ENCODE data around the gene MRRF.

The MRRF gene

DNA sequence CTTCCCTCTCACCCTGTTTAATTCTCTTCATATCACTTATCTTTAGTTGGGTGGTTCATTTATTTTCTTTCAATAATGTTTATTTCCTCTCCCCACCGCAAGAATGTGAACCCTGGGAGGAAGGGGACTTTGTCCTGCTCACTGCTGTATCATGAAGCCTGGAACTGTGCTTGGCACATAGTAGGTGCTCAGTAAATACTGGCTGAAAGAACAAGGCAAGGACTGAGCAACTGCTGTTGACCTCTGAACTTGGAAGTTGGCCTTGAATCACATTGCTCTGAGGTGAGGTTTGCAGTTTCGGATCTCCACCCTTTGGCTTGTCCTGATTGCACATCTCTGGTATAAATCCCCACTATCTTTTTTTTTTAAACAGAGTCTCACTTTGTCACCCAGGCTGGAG is 84.1 kb downstream of the MRRF start:
- Histone ChIP-seq H3K27ac (ENCODE audit: insufficient read depth in 1 of 2, low read depth in 1 of 2, low read length in 2 of 2, poor library complexity in 1 of 2, severe bottlenecking in 2 of 2) (no peak overlapping the region), H3K9me3 (ENCODE audit: control extremely low read depth in 1 of 5, control insufficient read depth in 4 of 5, insufficient read depth in 2 of 5, low read depth in 1 of 5, low read length in 4 of 5) (peaks cover 0 to 9% (median 3%) of the 10 kb centered on the region in 5 experiments), H3K4me3 (ENCODE audit: control insufficient read depth in 1 of 7, extremely low read depth in 1 of 7, insufficient read depth in 4 of 7, low read depth in 2 of 7, low read length in 6 of 7) (no peak overlapping the region), H3K36me3 (ENCODE audit: control insufficient read depth in 4 of 4, insufficient read depth in 4 of 4, low read length in 3 of 4) (no peaks in the 10 kb centered on the region), H3K27me3 (replicated peaks in 2 of 5; ENCODE audit: control insufficient read depth in 4 of 5, insufficient read depth in 5 of 5, low read length in 4 of 5) (no peaks in the 10 kb centered on the region), H3K4me1 (ENCODE audit: control extremely low read depth in 1 of 4, control insufficient read depth in 4 of 4, insufficient read depth in 4 of 4, low read length in 3 of 4) (peaks cover 0 to 28% (median 18%) of the 10 kb centered on the region in 4 experiments)
- ChIA-PET POLR2A (no interaction called here), CTCF (interaction anchor here (1.0 to 14.5 kb wide), 7 partner anchors 9 to 460 kb away, joined by 3 to 277 read pairs (median 10); no protein-coding TSS in a partner anchor)
- WGBS (ENCODE audit: insufficient coverage) = no CpG with 5 or more reads among the region's 2 CpGs
- no peak for DNase-seq

DNA sequence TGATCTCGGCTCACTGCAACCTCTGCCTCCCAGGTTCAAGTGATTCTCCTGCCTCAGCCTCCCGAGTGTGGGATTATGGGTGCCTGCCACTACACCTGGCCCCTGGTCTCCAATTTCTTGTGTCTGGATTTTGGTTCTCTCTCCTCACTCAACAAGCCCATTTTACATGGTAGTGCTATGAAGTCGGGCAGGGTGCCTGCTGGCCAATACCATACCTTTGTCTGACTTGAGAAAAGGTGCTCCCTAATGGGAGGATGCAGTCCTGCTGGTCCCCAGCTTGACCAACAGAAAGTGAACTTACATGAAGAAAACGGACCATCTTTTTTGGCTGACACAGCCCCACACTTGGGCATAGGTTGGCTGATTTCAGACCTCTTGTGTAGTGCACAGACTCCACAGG is 84.5 kb downstream of the MRRF start:
- Histone ChIP-seq H3K27me3 (replicated peaks in 2 of 5; ENCODE audit: control insufficient read depth in 4 of 5, insufficient read depth in 5 of 5, low read length in 4 of 5) (no peaks in the 10 kb centered on the region), H3K4me1 (ENCODE audit: control extremely low read depth in 1 of 4, control insufficient read depth in 4 of 4, insufficient read depth in 4 of 4, low read length in 3 of 4) (peaks cover 0 to 28% (median 19%) of the 10 kb centered on the region in 4 experiments), H3K36me3 (ENCODE audit: control insufficient read depth in 4 of 4, insufficient read depth in 4 of 4, low read length in 3 of 4) (no peaks in the 10 kb centered on the region), H3K9me3 (ENCODE audit: control extremely low read depth in 1 of 5, control insufficient read depth in 4 of 5, insufficient read depth in 2 of 5, low read depth in 1 of 5, low read length in 4 of 5) (peaks cover 0 to 9% (median 3%) of the 10 kb centered on the region in 5 experiments), H3K4me3 (ENCODE audit: control insufficient read depth in 1 of 7, extremely low read depth in 1 of 7, insufficient read depth in 4 of 7, low read depth in 2 of 7, low read length in 6 of 7) (no peak overlapping the region), H3K27ac (ENCODE audit: insufficient read depth in 1 of 2, low read depth in 1 of 2, low read length in 2 of 2, poor library complexity in 1 of 2, severe bottlenecking in 2 of 2) (no peak overlapping the region)
- ChIA-PET POLR2A (no interaction called here), CTCF (interaction anchor here (0.8 to 14.5 kb wide), 17 partner anchors 9 to 460 kb away, joined by 3 to 277 read pairs (median 5); partner anchors contain the start of genes MRRF and RBM18)
- no peak for DNase-seq
- 96% methylated on average over 3 of the region's 4 CpGs for WGBS (ENCODE audit: insufficient coverage)

DNA sequence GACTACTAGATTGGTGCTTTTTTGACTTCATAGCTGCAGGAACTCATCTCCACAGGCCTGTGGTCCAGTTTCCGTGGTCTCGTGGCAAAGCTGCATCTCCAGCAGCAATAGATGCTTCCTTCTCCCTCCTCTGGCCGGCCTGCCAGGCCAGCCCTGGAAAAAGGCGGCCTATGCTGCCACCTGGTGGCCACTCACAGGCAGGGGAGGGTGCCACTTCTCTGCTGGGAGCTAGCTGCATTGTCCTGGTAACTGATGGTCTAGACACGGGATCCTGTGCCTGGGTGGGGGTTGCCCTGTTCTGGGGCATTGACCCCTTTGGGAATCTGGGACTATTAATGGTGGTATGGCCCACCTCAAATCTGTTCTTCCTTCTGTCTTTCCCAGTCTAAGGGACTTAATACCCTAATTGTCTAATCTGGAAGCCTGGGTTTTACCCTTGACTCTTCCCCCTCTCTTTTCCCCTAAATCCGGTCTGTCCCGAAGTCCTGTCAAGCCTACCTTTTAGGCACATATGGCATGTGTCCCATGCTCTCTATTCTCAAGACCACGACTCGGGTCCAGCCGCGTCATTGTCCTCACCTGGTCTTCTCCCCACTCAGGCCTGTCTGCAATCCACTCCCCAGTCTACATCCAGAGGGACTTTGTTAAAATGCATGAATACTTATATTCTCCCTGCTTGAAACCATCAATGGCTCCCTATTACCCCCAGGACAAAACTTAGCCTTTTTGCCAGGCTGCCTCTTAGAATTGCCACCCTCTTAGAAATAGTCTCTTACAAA is 86.1 kb downstream of the MRRF start:
- WGBS (ENCODE audit: insufficient coverage) = 44% methylated on average over 11 of the region's 11 CpGs
- CTCF ChIA-PET = interaction anchor here (0.6 to 14.5 kb wide), 41 partner anchors 11 to 547 kb away, joined by 3 to 277 read pairs (median 4); partner anchors contain the start of genes MRRF and RBM18
- no peaks in the 10 kb centered on the region for H3K27me3 ChIP-seq (replicated peaks in 2 of 5; ENCODE audit: control insufficient read depth in 4 of 5, insufficient read depth in 5 of 5, low read length in 4 of 5)
- peaks cover 0 to 41% (median 30%) of the 10 kb centered on the region in 4 experiments for H3K4me1 ChIP-seq (ENCODE audit: control extremely low read depth in 1 of 4, control insufficient read depth in 4 of 4, insufficient read depth in 4 of 4, low read length in 3 of 4)
- peak; percentile 71 to 84 (median 82) for DNase-seq
- H3K4me3 ChIP-seq (ENCODE audit: control insufficient read depth in 1 of 7, extremely low read depth in 1 of 7, insufficient read depth in 4 of 7, low read depth in 2 of 7, low read length in 6 of 7) = no peak overlapping the region
- POLR2A ChIA-PET = interaction anchor here (0.8 kb wide), 1 partner anchor 228 kb away, joined by 3 read pairs; no protein-coding TSS in a partner anchor
- H3K27ac ChIP-seq (ENCODE audit: insufficient read depth in 1 of 2, low read depth in 1 of 2, low read length in 2 of 2, poor library complexity in 1 of 2, severe bottlenecking in 2 of 2) = no peak overlapping the region
- no peaks in the 10 kb centered on the region for H3K36me3 ChIP-seq (ENCODE audit: control insufficient read depth in 4 of 4, insufficient read depth in 4 of 4, low read length in 3 of 4)
- peaks cover 0 to 9% (median 3%) of the 10 kb centered on the region in 5 experiments for H3K9me3 ChIP-seq (ENCODE audit: control extremely low read depth in 1 of 5, control insufficient read depth in 4 of 5, insufficient read depth in 2 of 5, low read depth in 1 of 5, low read length in 4 of 5)

DNA sequence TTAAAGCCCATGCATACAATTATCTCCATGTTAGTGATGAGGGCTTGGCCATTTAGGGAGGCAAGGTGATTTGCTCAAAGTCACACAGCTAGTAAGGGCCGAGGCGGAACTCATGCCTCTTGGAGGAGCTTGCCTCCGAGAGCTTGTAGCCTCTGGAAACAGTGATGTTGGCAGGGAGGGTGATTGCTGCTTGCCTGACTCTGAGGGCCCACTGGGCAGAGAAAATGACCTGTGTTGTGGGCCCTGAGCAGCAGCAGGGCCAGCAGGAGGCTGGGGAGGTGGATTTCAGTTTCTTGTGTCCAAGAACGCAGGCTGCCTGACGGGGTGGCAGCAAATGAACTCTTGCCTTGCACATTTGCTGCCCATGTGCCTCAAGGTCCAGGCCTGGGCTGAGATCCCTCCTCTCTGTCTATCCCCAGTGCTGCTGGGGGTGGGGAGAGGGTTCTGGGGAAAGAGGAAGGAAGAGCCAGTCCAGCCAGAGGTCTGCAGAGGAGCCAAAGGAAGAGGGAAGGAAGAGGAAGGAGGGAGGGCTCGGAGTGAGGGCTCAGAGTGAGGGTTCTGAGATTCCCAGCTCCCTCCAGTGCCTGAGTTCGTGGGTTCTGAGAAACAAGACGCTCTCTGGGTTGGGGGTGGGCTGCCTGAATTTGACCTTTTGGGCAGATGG is 90.0 kb downstream of the MRRF start:
- 71% methylated on average over 5 of the region's 8 CpGs for WGBS (ENCODE audit: insufficient coverage)
- Histone ChIP-seq H3K36me3 (ENCODE audit: control insufficient read depth in 4 of 4, insufficient read depth in 4 of 4, low read length in 3 of 4) (no peaks in the 10 kb centered on the region), H3K4me1 (ENCODE audit: control extremely low read depth in 1 of 4, control insufficient read depth in 4 of 4, insufficient read depth in 4 of 4, low read length in 3 of 4) (peaks cover 0 to 17% (median 12%) of the 10 kb centered on the region in 4 experiments), H3K27me3 (replicated peaks in 2 of 5; ENCODE audit: control insufficient read depth in 4 of 5, insufficient read depth in 5 of 5, low read length in 4 of 5) (no peaks in the 10 kb centered on the region), H3K4me3 (ENCODE audit: control insufficient read depth in 1 of 7, extremely low read depth in 1 of 7, insufficient read depth in 4 of 7, low read depth in 2 of 7, low read length in 6 of 7) (no peak overlapping the region), H3K27ac (ENCODE audit: insufficient read depth in 1 of 2, low read depth in 1 of 2, low read length in 2 of 2, poor library complexity in 1 of 2, severe bottlenecking in 2 of 2) (no peak overlapping the region), H3K9me3 (ENCODE audit: control extremely low read depth in 1 of 5, control insufficient read depth in 4 of 5, insufficient read depth in 2 of 5, low read depth in 1 of 5, low read length in 4 of 5) (peaks cover 0 to 9% (median 3%) of the 10 kb centered on the region in 5 experiments)
- ChIA-PET POLR2A (no interaction called here), CTCF (interaction anchor here (0.9 to 14.5 kb wide), 9 partner anchors 11 to 255 kb away, joined by 3 to 277 read pairs (median 4); partner anchors contain the start of gene PTGS1)
- DNase-seq = no peak

DNA sequence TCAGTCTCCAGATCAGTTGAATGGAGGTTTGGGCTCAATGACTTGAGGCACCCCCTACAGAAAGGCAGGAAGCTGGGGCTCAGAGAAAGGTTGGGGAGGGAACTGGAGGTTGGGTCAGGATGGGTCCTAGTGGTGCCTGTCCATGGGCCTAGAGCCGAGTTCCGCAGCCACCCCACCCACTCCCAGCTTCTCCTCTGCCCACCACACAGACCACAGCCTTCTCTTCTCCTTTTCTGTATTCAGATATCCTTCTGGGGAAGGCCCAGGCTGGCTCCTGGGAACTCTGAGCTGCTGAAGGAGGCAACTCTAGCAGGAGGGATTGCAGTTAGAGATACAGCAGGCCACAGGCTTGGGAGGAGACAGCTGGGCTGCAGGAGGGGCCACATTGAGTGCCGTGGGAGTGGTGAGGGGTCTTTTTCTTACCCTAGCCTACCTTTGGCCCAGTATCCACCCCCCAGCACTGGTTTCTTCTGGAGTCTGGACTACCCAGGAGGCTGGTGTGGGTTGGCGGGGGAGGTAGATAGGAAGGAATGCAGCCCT is 90.7 kb downstream of the MRRF start:
- H3K9me3 ChIP-seq (ENCODE audit: control extremely low read depth in 1 of 5, control insufficient read depth in 4 of 5, insufficient read depth in 2 of 5, low read depth in 1 of 5, low read length in 4 of 5) = peaks cover 0 to 9% (median 3%) of the 10 kb centered on the region in 5 experiments
- POLR2A ChIA-PET = no interaction called here
- CTCF ChIA-PET = interaction anchor here (0.9 to 14.5 kb wide), 12 partner anchors 11 to 256 kb away, joined by 3 to 277 read pairs (median 3); partner anchors contain the start of gene PTGS1

DNA sequence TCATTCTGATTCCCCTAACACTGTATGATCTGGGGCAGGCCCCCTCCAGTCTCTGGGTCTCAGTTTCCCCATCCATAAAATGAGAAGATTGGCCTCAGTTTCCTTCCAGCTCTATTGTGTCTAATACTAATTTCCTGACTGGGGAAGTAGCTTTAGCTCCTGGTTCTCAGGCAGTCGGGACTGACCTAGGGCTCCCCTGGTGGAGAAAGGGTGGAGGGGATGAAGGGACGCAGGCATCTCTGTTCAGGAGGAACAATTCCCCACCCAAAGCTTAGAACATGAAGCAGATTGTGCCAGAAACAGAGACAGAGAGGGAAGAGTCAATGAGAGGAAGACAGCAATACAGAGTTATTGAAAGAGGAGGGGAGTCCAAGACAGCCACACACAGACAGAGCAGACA is 91.9 kb downstream of the MRRF start:
- peaks cover 0 to 9% (median 3%) of the 10 kb centered on the region in 5 experiments for H3K9me3 ChIP-seq (ENCODE audit: control extremely low read depth in 1 of 5, control insufficient read depth in 4 of 5, insufficient read depth in 2 of 5, low read depth in 1 of 5, low read length in 4 of 5)
- peaks cover 0 to 20% (median 10%) of the 10 kb centered on the region in 4 experiments for H3K4me1 ChIP-seq (ENCODE audit: control extremely low read depth in 1 of 4, control insufficient read depth in 4 of 4, insufficient read depth in 4 of 4, low read length in 3 of 4)
- H3K36me3 ChIP-seq (ENCODE audit: control insufficient read depth in 4 of 4, insufficient read depth in 4 of 4, low read length in 3 of 4) = no peaks in the 10 kb centered on the region
- ChIA-PET POLR2A (no interaction called here), CTCF (interaction anchor here (1.1 to 14.5 kb wide), 8 partner anchors 11 to 232 kb away, joined by 3 to 277 read pairs (median 4); partner anchors contain the start of gene PTGS1)
- DNase-seq = no peak
- H3K4me3 ChIP-seq (ENCODE audit: control insufficient read depth in 1 of 7, extremely low read depth in 1 of 7, insufficient read depth in 4 of 7, low read depth in 2 of 7, low read length in 6 of 7) = no peak overlapping the region
- no peaks in the 10 kb centered on the region for H3K27me3 ChIP-seq (replicated peaks in 2 of 5; ENCODE audit: control insufficient read depth in 4 of 5, insufficient read depth in 5 of 5, low read length in 4 of 5)
- H3K27ac ChIP-seq (ENCODE audit: insufficient read depth in 1 of 2, low read depth in 1 of 2, low read length in 2 of 2, poor library complexity in 1 of 2, severe bottlenecking in 2 of 2) = no peak overlapping the region
- 85% methylated on average over 2 of the region's 2 CpGs for WGBS (ENCODE audit: insufficient coverage)

More for the DNA sequence above, 90.7 kb downstream of the MRRF start:
- no peak for DNase-seq
- Histone ChIP-seq H3K4me3 (ENCODE audit: control insufficient read depth in 1 of 7, extremely low read depth in 1 of 7, insufficient read depth in 4 of 7, low read depth in 2 of 7, low read length in 6 of 7) (no peak overlapping the region), H3K27ac (ENCODE audit: insufficient read depth in 1 of 2, low read depth in 1 of 2, low read length in 2 of 2, poor library complexity in 1 of 2, severe bottlenecking in 2 of 2) (no peak overlapping the region), H3K27me3 (replicated peaks in 2 of 5; ENCODE audit: control insufficient read depth in 4 of 5, insufficient read depth in 5 of 5, low read length in 4 of 5) (no peaks in the 10 kb centered on the region), H3K4me1 (ENCODE audit: control extremely low read depth in 1 of 4, control insufficient read depth in 4 of 4, insufficient read depth in 4 of 4, low read length in 3 of 4) (peaks cover 0 to 17% (median 10%) of the 10 kb centered on the region in 4 experiments), H3K36me3 (ENCODE audit: control insufficient read depth in 4 of 4, insufficient read depth in 4 of 4, low read length in 3 of 4) (no peaks in the 10 kb centered on the region)
- WGBS (ENCODE audit: insufficient coverage) = 100% methylated on average over 2 of the region's 4 CpGs
